ENCODE measurements around the gene PDE9A.
A peak's percentile ranks its signal among the peaks of the same experiment; 100 is the strongest.

PDE9A gene

DNA sequence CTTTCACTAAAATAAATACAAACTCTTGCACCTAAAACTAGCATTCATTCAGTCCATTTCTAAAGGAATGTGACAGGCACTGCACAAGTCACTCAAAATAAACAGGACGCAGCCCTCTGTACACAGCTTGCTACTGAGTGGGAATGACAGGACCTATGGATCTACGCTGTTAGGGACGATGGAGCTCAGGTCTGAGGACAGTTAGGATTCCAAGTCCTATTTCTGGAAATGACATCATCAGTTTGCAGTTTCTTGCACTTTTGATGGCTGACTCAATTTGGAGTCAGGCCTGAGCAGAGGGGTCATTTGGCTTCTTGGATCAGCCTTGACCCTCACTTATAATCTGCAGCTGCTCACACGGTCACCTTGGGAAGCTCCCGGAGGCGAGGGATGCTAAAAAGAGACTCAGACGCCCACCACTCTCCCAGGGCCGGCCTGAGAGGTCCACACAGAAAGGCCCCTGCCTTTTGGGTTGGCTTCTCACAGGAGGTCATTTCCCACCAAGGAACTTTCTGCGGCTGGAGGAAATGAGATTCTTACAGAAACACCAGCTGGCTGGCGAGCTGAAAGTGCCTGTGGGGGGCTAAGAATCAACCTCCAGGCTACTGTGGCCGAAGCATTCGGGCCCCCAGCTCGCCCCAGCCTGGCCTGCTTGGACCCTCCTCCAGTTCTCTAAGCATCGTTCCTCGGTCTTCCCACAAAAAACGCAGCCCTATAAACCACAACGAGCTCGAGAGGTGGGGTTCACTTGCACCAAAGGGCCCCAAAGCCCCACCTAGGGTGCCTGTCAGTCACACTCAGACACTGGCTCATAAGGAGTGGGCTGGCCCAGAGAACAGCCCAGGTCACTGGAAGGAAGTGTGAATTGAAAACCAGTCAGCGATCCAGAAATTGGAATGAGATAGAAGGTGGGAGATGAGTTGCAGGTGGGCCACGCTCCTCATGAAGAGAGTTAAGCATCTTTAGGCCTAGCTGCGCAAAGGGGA lies 8.9 kb upstream of the PDE9A start:
- DNase-seq = peak; percentile 9

DNA sequence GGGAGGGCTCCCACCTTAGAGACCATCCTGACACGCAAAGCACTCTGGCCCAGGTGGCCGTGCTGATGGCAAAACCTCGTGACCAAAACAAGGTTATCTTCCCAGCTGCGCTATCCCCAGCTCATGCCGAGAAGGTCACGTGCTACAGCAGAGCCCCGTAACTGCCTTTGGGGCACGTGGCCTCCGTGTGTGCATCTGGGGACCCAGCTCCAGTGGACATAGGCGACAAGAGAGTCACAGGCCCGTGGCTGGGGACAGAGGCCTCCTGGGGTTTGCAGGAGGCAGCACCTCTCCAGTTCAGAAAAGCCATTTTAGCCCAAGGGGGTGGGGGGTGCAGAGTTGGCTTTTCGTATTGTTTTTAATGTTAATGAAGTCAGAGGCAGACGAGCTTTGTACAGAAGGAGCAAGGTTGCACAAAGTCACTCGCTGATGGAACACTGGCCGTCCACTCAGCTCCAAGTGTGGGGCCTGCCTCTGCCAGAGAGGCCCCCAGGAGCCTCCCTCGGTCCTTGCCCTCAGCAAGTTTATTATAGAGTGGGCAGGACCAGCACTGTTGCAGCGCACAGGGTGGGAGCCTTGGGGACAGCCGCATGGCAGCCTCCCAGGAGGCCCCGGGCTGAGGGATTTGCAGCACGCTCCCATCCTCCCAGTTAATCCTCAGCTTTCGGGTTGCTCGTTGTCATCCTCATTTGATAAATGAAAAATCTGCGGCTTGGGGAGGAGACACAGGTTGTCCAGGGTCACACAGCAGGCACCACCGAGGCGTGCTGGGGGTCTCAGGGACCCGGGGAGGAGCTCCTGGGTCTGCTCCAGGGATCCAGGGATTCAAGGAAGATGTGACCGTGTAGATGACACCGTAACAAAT lies 8.0 kb upstream of the PDE9A start:
- DNase-seq = no peak

DNA sequence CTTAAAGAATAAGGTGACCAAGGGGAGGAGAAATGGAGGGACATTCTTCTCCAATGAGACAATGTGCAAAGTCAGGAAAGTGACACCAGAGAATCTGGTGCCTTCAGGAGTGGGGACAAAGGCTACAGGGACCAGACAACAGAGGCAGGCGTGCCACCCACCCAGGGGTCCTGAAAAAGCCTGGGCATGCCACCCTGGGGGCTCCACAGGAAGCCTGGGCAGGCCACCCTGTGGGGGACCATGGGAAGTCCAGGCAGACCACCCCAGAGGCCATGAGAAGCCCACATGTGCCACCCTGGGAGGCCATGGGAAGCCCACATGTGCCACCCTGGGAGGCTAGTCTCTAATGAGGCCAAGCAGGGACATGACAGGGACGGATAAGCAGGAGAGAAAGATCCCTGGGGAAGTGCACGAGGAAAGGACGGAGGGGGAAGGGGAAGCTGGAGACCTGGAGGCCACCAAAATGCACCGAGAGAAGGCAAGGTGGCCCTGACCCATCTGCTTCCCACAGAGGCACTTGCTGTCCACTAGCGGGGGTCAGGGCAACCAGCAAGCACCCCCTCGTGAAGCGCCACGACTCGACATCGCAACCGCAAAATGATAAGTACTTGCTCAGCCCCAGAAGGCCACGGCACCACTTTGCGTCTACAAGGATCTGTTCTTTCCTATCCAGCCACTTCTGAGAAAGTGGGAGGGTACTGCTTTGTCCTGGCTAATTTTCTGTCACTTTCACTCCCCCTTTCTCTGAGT lies 7.2 kb upstream of the PDE9A start:
- DNase-seq = no peak

DNA sequence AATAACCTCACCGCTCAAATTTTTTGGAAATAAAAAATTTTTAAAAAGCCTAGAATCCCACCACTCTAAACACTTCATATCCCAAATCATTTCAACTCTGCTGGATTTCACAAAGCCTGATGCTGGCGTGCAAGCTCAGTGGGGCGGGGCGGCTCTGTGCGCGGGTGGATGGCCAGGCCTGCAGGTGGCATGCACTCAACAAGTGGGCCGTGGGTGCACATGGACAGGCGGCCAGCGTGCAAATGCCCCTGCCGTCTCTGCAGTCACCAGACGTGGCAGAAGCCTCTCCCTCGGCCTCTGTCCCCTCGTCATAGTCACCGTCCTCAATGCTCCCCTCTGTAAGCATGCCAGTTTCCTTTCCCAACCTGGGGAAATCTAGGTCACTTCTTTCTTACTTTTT lies 6.6 kb upstream of the PDE9A start:
- no peak for DNase-seq

DNA sequence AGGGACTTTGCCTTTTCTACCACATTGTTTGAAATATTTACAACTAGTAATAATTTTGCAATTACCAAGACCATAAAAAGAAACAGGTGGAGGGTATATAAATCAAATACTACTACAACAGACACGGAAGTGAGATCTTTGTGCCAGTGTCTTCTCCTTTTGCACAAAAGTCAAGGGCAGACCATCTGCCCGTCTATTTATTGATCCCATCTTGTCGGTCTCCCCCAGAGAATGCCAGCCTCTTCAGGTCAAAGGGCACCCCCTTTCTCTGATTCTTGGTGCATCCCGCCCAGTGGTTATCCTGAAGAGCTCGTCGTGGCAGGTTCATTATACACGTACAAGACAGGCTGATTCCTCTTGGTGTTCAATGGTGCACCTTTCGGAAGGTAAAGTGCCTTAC lies 4.8 kb upstream of the PDE9A start:
- no peak for DNase-seq

DNA sequence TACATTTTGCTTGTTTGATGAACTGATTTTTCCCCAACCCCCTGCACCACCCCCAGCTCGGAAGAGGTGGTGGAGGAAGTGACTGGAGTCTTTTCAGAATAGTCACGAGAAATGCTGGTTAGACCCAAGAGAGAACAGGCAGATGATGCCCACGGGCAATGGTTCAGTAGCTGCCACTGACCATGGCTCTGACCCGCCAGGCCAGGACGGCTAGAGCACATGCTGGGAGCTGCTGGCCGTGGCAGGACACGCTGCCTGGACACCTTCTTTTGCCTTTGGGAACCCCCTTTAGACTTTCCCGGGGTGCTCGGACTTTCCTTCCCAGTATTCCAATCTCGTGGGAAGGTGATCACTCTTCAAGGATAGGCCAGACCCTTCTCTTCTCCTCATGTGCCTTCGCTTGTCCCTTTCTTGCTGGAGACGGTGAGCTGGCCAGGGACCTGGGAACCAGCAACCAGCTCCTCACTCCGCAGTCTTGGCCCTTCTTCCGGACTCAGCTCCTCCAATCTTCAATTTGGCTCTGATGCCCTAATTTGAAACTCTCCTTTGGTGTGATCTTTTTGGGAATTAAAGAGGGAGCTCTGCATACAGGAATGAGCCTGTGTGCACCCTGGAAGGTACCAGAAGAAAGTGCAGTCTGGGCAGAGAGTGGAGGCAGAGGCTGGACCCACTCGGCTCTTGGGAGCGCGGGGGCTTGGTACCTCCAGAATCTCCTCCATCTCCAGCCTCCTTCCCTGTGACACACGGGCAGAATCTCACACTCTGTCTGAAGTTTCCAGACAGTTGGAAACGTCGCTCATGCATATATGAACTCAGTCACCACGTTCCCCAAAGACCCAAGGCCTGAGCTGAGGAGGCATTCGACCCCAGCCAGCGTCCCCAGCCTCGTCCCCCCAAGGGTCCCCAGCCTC lies 4.0 kb upstream of the PDE9A start:
- DNase-seq = no peak

DNA sequence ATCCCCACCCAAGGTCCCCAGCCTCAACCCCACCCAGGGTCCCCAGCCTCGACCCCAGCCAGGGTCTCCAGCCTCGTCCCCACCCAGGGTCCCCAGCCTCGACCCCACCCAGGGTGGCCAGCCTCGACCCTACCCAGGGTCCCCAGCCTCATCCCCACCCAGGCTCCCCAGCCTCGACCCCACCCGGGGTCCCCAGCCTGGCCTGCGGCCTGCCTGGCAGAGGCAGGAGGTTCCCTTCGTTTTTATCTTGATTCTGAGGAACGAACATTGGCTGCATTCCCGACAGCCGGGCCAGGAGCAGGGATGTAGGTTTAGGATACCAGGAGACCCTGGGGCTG lies 3.4 kb upstream of the PDE9A start:
- no peak for DNase-seq

DNA sequence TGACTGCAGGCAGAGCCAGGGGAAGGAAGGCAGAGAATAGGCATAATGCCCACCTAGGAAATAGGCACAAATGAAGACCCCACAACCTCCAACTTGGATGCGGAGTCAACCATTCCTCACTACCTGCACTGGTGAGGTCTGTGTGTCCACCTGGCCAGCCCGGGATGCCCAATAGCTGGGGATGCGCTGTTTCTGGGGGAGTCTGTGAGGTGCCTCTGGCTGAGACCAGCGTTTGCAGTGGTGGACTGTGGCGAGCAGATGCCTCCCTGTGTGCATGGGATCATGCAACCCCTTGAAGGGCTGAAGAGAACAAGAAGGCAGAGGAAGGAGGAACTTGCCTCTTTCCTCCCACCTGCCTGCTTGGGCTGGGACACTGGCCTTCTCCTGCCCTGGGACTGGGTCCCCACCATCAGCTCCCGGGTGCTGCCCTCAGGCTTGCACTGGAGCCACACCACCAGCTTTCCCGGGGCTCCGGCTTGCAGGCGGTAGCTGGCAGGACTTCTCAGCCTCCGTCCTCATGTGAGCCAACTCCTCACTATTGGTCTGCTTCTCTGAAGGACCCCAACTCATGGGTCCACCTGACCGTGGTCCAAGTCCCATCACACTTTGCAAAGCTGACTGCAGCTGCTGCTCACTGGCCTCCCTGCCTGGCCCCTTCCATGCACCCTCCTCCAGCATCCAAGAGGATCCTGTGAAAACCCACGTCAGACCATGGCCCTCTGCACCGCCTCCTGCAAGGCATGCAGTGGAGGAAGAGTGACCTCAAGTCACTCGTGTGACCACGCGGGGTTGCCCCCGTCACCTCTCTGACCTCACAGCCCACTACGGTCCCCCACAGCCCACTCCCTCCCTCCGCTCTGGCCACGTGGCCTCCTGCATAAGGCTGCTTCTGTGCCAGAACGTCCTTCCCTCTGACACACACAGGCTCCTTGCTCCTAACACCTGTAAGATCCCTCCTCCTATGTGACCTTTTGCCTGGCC lies 2.7 kb upstream of the PDE9A start:
- DNase-seq = no peak

DNA sequence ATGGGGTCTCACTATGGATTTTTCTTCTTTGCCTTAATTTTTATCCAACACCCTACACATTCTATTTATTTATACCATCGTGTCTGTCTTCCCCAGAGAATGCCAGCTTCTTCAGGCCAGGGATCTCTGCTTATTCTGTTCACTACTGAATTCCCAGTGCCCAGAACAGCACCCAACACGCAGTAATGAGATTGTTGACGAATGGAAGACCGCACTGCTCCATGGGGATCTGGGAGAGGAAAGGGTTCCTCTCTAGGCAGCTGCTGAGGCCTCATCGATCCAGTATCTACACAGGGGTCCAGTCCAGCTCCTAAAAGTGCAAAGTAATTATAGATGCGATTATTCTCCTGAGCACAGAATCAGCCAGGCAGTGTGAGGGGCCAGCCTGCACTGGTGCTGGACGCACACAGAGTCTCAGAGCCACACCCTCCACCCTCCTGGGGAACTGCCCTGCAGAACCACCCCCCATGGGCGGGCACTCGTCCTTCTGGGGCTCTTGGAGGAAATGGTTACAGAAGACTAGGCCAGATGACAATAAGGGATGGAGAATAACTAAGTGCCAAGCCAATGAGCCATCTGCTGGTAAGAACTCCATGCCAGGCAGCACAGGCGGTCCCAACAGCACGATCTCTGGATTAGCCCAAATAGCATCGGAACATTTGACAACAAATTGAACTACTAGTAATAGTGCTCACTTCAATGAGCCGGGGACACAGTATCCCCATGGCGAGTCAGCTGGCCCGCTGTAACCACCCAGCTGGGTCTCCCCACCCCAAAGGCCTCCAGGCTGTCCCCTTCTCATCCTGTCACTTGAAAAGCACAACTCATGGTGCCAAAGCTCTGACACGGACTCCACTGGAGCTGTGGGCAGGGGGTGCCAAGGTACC lies 1.7 kb upstream of the PDE9A start:
- DNase-seq = no peak

DNA sequence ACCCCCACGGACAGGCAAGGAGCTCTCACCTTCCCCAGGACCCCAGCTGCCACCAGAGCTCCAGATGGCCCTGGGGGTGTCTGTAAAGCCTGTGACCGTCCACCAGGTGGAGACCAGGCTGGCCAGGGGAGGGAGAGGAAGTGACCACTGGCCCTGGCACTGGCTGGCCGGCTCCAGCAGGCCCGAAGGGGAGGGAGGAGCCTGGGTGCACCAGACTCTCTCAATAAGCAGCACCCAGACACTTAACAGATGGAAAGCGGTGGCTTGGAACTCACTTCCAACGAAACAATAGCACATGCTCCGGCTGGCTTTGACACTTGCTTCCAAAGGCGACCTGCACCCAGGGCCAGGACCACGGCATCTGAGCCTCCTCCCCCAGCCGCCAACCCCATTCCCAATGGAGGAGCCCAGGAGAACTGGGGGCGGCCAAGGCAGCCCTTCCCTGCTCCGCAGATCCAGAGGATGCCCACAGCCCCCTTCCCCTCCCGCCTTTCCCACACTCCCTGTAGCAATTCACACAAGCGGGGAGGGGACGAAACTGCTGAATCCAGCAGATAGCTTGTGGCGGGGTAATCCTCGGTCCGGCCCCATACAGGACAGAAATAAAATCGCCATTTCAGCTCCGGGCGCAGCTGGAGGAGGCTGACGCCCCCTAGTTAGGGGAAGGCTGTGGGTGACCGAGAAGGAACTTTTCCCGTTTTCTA lies 742 bp upstream of the PDE9A start:
- no peak for DNase-seq

DNA sequence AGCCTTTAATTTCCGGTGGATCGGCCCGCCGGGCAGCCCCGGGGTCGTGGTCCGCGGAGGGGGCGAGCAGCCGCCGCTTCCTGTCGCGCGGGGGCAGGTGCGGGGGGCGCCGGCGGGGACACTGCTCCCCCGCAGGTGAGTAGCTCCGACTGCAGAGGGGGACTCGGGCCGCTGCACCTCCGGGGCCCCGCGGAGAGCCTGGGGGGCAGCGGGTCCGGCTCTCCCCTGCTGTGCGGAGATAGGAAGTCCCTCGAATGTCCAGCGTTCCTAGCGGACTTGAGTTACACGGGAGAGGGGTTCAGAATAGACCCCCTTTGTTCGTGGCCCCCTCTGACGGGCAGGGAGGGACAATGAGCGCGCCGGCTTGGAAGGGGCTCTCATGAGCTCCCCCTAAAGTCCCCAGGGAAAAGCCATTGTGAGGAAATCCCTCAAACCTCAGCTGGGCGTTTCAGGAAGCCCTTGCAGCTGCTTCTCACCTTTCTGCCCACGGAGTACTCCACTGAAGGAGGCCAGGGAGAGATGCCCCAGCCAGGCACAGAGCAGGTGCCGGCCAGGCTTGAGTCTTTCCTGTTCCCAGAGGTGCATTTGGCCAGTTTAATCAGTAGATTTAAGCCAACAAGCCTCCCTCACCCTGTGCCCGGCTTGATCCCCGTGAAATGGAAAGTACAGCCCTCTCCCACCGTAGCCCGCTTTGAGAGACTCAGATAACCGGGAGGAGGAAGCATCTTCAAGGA lies 925 bp downstream of the PDE9A start:
- no peak for DNase-seq

DNA sequence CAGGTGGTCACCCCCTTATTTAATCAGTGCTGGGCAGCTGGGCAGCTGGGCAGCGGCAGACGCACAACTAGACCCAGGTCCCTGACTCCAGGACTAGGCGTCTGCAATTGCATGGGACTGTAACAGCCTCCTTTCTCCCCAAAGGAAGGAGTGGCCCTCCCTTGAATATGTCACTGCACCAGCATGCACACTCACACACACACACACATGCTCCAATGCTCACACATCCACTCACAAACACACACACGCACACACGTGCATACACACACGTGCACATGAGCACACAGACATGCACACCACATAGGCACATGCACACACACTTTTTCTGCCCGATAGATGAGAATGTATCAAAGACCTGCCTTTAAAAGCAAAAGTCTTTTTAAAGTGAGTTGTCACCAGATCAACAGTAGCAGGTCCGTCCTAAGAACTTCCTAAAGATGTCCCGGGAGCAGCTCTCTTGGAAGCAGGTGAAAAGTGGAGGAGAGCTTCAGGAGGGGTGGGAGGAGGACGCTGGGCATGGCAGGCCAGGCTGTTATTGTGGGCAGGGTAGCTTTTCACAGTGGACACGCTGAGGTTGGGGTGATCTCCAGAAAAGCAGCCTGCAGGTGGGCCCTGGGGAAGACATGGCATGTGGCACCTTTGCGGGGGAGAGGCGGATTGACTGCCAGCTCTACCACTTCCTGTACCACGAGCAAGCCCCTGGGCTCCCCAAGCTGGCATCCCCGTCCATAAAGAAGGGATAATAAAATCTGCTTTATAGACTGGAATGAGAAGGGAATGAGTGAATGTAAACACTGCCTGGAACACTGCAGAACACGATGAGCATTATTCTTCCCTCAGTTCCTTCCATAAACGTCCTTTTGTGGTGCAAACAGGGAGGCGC lies 1.7 kb downstream of the PDE9A start:
- DNase-seq = no peak

DNA sequence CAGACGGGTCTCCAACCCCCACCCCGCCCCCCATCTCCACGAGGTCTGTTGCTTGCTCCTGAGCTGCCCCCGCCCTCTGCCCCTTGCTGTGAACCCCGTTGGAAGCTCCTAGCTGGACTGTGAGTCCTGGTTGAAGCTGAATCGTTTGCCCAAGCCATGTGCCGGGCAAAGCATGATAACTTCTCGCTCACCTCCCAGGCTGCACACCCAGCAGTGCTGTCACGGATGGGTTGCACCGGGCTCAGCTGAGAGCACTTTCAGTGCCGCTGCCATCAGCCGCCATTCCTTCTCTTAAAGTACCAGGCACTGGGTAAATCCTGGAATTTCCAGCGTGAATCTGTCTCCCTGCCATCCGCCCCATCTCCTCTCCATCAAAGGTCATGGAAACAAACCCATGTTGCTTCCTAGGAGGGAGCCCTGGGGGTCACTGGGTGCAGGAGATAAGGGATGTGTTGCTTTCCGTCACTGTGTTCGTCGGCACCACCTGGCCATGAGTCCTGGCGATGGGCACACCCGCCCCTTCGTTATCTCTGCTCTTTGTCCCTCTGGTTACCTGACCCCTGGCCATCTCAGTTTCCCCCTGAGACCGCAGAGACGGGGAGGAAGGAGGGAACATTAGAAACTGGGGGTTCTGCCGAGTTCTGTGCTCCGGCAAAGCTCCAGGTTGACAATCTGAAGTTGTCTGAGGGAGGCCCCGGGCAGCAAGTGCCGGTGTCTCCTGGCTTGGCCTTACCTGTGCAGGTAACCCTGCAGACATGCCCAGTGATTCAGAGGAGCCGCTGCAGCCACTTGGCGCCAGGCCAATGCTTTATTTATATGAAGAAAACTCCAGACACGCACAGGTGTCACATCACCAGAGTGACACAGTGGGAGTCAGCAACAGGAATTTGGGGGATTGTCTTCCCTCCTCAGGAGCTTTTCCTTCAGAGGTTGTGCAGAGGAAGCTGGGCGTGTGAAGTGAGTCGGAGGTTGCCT lies 2.7 kb downstream of the PDE9A start:
- DNase-seq = no peak

DNA sequence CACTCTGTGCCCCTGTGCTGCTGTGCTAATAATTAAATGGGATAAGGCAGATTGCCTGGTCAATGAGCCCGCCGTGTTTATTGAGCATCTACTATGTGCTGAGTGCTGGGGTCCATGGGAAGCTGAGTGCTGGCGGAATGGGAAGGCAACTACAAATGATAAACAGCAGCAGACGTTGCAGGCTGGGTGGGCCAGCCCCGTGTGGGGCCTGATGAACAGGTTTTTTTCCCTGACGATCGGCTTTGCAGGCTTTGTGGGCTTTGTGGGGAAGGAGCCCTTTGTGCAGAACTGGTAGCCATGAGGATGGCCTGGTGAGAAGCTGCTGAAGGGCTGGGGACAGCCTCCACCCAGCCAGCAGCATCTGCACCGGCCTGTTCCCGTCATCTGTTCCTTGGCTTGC lies 3.5 kb downstream of the PDE9A start:
- DNase-seq = no peak

DNA sequence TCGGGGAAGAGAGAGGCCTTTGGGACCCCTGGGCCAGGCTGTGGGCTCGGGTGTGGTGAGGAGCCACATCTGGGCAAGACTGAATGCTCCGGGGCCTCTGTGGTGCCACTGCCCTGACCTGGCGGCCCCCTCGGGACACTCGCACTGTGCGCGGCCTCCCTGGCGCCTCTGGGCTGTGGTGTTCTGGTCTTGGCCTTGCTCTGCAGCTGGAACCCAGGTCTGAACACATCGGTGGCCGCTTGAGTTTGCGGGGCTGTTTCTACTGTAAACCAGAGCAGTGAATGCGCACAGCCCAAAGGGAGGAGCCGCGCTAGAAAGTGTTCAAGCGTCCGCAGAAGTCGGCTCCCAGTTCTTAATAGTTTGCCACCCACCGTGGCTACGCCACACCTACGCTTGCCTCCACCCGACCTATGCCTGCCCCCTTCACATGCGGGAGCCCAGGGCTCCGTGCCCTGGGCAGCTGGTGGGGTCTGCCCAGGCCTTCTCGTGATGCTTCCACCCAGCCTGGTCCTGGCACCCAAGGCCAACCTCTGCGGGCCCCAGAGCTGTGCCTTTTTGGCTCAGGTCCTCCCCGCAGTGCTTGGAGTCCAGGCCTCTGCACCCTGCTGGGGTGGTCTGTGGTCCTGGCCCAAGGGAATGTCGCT lies 4.4 kb downstream of the PDE9A start:
- no peak for DNase-seq

Measured in fibroblast of skin of abdomen (primary cell).